ENCODE results near the gene ATP6V0B. TPM values are rescaled to one million over a fixed set of nuclear protein-coding genes. Genes with fewer than 3 reads are reported as not detected.
A peak's percentile ranks its signal among the peaks of the same experiment; 100 is the strongest.

The ATP6V0B gene
- total and polyA plus RNA-seq, 8 donors = 56.5 to 239 (median 66.1) TPM

DNA sequence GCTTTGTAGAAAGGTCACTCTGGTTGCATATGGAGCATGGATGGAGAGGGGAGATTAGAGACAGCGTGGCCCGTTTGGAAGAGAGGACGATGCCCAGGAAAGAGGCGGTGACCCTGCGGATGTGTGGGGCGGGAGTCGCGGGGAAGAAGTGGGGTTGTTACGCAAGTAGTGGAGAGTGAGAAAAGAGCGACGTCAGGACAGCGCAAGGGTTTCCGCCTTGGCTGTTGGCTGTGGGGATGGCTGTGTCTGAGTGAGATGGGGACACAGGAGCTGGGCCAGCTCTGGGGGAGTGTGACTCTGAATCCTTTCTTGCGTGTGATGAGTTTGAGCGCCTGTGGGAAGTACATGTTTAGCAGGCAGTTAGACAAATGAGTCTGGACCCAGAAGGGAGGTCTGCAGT, 8.0 kb downstream of the ATP6V0B start:
- TF ChIP-seq, protein P1, sequence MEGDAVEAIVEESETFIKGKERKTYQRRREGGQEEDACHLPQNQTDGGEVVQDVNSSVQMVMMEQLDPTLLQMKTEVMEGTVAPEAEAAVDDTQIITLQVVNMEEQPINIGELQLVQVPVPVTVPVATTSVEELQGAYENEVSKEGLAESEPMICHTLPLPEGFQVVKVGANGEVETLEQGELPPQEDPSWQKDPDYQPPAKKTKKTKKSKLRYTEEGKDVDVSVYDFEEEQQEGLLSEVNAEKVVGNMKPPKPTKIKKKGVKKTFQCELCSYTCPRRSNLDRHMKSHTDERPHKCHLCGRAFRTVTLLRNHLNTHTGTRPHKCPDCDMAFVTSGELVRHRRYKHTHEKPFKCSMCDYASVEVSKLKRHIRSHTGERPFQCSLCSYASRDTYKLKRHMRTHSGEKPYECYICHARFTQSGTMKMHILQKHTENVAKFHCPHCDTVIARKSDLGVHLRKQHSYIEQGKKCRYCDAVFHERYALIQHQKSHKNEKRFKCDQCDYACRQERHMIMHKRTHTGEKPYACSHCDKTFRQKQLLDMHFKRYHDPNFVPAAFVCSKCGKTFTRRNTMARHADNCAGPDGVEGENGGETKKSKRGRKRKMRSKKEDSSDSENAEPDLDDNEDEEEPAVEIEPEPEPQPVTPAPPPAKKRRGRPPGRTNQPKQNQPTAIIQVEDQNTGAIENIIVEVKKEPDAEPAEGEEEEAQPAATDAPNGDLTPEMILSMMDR (IDR thresholded peaks at IDR 0.05) = no peak
- ATAC-seq (no peak), DNase-seq (peak in 1 of 4 donors; percentile 80)
- no peaks in the 10 kb centered on the region for H3K9me3 ChIP-seq
- intact Hi-C loops (cut with DNase I) = no loop called here
- no peak overlapping the region for H3K4me3 ChIP-seq
- no peaks in the 10 kb centered on the region for H3K27me3 ChIP-seq
- peaks cover 0 to 21% of the 10 kb centered on the region in 2 donors for H3K36me3 ChIP-seq
- no peak overlapping the region for H3K27ac ChIP-seq
- H3K4me1 ChIP-seq = peaks cover 15 to 48% of the 10 kb centered on the region in 2 donors

DNA sequence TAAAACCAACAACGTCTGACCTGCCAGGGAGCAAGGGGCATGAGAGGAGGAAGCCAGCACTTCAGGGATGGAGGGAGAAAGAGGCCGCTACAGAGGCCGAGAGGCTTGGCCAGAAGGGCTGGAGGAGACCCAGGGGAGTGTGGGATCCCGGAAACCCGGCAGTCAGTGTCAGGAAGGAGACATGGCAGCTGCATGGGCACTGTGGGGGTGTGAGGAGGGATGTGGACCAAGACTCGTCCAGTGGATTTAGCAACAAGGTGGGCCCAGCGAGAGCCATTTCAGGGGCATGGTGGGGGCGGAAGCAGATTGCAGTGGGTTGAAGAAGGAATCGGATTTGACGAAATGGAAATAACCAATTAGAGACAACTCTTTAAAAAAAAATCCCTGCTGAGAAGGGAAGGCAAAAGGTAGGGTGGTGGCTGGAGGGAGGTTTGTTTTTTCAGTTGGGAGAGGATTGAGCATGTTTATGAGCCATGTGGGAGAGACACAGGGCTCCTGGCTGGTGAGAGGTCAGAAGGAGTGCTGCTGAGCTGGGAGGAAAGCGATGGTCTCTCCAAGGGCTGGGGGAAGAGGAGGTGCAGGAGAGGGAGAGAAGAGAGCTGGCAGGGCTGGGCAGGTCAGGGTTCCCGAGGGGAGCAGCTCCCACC, 8.6 kb downstream of the ATP6V0B start:
- TF ChIP-seq, protein P1 (IDR thresholded peaks at IDR 0.05) = no peak
- intact Hi-C loops (cut with DNase I) = no loop called here
- ATAC-seq (no peak), DNase-seq (no peak)
- peaks cover 0 to 16% of the 10 kb centered on the region in 2 donors for H3K36me3 ChIP-seq
- peaks cover 13 to 42% of the 10 kb centered on the region in 2 donors for H3K4me1 ChIP-seq
- H3K4me3 ChIP-seq = no peak overlapping the region
- H3K9me3 ChIP-seq = no peaks in the 10 kb centered on the region
- no peak overlapping the region for H3K27ac ChIP-seq
- H3K27me3 ChIP-seq = no peaks in the 10 kb centered on the region

GRCh38 chr1:43984855-43985254, 10.1 kb downstream of the ATP6V0B start:
- peaks cover 0 to 15% of the 10 kb centered on the region in 2 donors for H3K36me3 ChIP-seq
- ATAC-seq (no peak), DNase-seq (no peak)
- intact Hi-C loops (cut with DNase I) = no loop called here
- no peak overlapping the region for H3K27ac ChIP-seq
- H3K9me3 ChIP-seq = no peaks in the 10 kb centered on the region
- H3K4me3 ChIP-seq = no peak overlapping the region
- no peaks in the 10 kb centered on the region for H3K27me3 ChIP-seq
- H3K4me1 ChIP-seq = peaks cover 10 to 32% of the 10 kb centered on the region in 2 donors
- TF ChIP-seq, protein P1 (IDR thresholded peaks at IDR 0.05) = no peak

DNA sequence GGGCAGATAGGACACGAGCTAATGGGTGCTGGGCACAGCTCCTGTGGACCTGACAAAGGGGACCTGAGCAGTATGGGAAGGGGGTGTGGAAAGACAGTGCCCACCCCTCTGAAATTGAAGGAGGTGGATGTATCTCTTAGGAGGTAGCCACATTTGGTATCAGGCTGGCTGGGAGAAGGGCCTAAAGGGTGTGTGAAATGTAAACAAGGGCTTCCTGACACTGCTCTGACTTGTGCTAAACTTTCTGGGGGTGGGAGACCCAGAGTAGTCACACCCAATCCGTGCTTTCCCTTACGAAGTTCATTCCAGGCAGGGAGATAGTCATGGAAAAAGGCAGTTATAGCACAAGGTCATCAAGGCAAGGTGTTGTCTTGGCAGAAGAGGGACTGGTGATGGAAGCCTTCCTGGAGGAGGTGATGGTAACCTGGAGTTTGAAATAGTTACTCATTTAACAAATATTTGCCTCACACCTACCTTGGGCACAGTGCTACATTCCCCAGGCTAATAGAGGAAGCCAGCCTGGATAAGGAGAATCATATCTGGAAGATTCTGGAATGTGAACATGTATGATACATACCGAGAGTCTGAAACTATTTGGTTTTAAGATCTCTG, 11.3 kb downstream of the ATP6V0B start:
- Histone ChIP-seq H3K36me3 (peaks cover 0 to 15% of the 10 kb centered on the region in 2 donors), H3K4me3 (no peak overlapping the region), H3K27me3 (no peaks in the 10 kb centered on the region), H3K9me3 (no peaks in the 10 kb centered on the region), H3K4me1 (peaks cover 7 to 28% of the 10 kb centered on the region in 2 donors), H3K27ac (no peak overlapping the region)
- intact Hi-C loops (cut with DNase I) = no loop called here
- TF ChIP-seq, protein P1 (IDR thresholded peaks at IDR 0.05) = no peak
- DNase-seq (no peak), ATAC-seq (no peak)

GRCh38 chr1:43986712-43987111, 12.0 kb downstream of the ATP6V0B start:
- Histone ChIP-seq H3K27ac (no peak overlapping the region), H3K4me1 (peaks cover 7 to 24% of the 10 kb centered on the region in 2 donors), H3K9me3 (no peaks in the 10 kb centered on the region), H3K4me3 (no peak overlapping the region), H3K36me3 (peaks cover 0 to 15% of the 10 kb centered on the region in 2 donors), H3K27me3 (no peaks in the 10 kb centered on the region)
- intact Hi-C loops (cut with DNase I) = no loop called here
- TF ChIP-seq, protein P1 (IDR thresholded peaks at IDR 0.05) = no peak
- ATAC-seq = no peak
- no peak for DNase-seq
